Stimulated activated CD8-positive, alpha-beta memory T cell treated with anti-CD3 and anti-CD28 coated beads, Interleukin-7, amount 100 ng/mL, for 24 hours (primary cell): ENCODE measurements around the gene GASK1A.

ENCODE experiments used
- DNase-seq: peaks from one replicate; pipeline ENCODE4 v3.0.0-alpha.2; 2020; ENCODE audit warnings: low read depth

GASK1A gene

GRCh38 chr3:43014956-43015355 is 35.8 kb downstream of the GASK1A start:
- DNase-seq: no peak

DNA sequence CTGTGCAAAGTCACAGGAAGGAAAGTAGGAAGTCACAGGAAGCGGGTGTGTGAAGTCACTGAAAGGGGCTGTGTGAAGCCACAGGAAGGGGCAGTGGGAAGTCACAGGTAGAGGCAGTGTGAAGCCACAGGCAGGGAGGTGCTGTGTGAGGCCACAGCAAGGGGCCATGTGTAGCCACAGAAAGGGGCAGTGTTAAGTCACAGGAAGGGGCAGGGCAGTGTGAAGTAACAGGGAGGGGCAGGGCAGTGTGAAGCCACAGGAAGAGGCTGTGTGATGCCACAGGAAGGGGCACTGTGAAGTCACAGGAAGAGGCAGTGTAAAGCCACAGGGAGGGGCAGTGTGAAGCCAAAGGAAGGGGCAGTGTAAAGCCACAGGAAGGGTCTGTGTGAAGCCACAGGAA is 36.5 kb downstream of the GASK1A start:
- no peak for DNase-seq

DNA sequence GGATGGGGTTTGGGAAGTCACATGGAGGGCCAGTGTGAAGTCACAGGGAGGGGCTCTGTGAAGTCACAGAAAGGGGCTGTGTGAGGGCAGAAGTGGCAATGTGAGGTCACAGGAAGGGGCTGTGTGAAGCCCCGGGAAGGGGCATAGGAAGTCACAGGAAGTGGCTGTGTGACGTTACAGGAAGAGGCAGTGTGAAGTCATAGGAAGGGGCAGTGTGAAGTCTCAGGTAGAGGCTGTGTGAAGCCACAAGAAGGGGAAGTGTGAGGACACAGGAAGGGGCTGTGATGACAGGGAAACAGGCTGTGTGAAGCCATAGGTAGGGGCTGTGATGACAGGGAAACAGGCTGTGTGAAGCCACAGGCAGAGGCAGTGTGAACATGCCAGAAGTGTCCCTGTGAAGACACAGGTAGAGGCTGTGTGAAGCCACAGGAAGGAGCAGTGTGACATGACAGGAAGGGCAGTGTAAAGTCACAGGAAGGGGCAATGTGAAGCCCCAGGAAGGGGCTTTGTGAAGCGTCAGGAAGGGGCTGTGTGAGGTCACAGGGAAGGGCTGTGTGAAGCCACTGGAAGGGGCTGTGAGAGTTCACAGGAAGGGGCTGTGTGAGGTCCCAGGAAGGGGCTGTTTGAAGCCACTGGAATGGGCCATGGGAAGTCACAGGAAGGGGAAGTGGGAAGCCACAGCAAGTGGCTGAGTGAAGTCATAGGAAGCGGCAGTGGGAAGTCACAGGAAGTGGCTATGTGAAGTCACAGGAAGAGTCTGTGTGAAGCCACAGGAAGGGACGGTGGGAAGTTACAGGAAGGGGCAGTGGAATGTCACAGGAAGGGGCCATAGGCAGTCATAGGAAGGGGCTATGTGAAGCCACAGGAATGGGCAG is 37.1 kb downstream of the GASK1A start:
- DNase-seq: no peak

DNA sequence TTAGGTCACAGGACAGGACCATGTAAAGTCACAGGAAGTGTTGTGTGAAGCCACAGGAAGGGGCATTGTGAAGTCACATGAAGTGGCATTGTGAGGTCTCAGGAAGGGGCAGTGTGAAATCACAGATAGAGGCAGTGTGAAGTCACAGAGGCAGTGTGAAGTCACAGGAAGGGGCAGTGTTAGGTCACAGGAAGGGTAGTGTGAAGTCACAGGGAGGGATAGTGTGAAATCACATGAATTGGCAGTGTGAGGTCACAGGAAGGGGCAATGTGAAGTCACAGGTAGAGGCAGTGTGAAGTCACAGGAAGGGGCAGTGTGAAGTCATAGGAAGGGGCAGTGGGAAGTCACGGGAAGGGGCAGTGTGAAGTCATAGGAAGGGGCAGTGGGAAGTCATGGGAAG is 37.9 kb downstream of the GASK1A start:
- DNase-seq: no peak

- DNase-seq: no peak
These were observed 38.6 kb downstream of the GASK1A start for GRCh38 chr3:43017593-43018195.

DNA sequence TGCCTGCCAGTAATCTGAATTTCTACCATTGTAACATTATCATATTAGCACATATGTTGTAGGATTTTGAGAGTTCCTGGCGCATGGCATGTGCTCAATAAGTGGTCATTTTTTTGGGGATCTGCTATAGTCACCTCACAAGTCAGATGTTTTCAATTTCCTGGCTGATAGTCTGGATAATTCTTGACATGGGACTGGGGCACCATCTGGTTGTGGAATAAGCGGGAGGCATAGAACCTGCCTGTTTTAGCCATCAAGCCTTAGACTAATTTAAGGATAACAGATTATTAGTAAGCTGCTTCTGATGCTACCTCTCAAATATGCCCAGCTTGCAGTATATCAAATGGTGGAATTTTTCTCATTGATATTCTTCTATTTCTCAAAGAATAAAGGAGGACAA is 39.1 kb downstream of the GASK1A start:
- no peak for DNase-seq

GRCh38 chr3:43019006-43019809 is 40.1 kb downstream of the GASK1A start:
- no peak for DNase-seq

- no peak for DNase-seq
These were observed 40.7 kb downstream of the GASK1A start for GRCh38 chr3:43019826-43020225.

DNA sequence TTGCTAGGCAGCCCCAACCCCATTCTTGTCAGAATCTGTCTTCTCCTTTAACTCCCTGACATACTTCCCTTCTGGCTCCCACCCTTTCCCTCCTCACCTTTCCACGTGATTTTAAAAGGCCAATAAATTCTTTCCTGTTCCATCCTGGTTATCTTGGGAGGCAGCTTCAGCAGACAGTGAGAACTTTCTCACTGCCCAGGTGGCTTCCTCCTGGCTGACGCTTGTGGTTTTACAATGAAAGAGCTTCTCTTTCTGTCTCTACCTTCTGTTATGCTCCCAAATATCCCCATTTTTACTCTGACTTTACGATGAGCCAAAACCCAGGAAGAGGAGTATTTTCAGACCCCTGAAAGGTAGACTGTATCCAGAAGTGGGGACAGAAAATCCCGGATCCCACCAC is 42.1 kb downstream of the GASK1A start:
- DNase-seq: no peak

DNA sequence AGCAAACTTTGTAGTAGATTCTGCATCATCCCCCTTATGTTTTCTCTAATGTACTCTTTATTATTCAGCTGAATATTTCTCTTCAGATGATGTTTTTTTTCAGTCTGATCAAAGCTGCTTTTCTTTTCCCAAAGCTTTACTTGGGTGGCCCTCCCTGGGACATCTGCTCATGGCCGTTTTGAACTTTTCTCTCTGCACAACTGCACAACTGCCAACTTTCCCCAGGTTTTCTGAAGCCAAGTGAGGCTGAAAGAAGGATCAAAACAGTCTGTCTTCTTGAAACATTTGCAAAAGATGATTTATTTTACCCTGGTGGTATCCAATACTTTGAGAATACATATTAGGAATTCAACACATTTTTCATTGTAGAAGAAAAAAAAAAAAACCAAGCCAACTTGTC is 43.0 kb downstream of the GASK1A start:
- no peak for DNase-seq

GRCh38 chr3:43023066-43023465 is 44.0 kb downstream of the GASK1A start:
- DNase-seq: no peak

DNA sequence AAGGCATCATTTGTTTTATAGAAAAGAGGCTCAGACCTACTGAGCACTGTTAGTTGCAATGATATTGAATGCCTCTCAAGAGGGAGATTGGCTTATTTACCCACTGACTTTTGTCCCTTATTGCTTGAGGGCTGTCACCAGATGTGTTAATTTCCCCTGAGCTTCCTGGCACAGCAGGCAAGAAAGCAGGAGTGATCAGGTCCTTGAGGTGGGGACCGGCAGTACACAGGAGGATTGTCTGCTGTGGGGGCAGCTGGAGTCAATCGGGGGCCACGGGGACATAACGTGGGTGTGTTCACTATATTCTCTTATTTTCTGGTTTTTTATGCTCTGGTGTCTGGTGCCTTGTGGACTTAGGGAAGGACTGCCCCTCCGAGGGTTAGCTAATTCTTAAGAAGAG is 44.6 kb downstream of the GASK1A start:
- DNase-seq: no peak

- DNase-seq: no peak
These were observed 45.2 kb downstream of the GASK1A start for GRCh38 chr3:43024181-43024885.

DNA sequence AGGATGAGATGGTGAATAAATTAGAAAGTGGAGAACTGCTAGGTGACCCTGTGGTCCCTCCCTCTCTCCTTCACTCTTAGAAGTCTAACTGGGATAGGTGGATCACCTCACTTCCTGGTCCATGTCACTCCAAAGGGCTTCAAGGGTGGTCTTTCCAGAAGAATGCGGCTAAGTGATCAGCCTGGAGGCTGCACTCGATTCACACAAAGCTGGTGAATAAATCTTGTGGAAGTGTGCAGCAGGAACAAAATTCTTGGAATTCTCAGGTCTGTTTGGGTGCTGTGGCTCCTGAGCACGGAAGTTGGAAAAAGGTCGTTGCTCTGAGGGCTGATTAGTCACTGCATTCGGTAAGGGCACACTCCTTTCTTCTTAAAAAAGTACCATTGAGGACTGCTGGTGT is 46.3 kb downstream of the GASK1A start:
- no peak for DNase-seq

DNA sequence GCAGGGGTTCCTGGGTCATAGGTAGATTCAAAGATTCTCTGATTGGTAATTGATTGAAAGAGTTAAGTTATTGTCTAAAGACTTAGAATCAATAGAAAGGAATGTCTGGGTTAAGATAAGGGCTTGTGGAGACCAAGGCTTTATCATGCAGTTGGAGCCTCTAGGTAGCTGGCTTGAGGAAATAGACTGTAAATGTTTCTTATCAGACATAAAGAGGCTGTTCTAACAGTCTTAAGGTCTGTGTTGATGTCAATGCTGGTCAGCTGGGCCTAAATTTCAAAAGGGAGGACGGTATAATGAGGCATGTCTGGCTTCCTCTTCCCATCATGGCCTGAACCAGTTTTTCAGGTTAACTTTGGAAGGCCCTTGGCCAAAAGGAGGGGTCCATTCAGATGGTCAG is 48.9 kb downstream of the GASK1A start:
- DNase-seq: no peak

- no peak for DNase-seq
These were observed 49.8 kb downstream of the GASK1A start for GRCh38 chr3:43028678-43029490.

GRCh38 chr3:43030162-43030935 is 51.2 kb downstream of the GASK1A start:
- no peak for DNase-seq

DNA sequence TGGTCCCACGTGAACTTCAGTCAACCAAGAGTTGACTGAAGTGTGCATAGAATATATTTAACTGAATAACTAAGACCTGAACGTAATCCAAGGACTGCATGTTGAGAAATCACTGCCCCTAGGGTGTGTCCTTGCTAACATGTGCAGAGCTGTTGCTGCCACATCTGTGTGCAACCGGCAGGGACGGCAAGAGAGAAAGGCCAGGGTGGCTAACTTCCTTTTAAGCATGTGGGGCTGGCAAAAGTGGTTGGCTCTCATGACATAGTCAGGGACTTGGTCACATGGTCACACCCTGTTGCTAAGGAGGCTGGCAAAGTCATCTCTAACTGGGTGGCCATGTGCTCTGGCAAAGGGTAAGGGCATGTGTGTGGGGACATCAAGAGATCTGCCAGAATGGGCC is 52.4 kb downstream of the GASK1A start:
- no peak for DNase-seq

- DNase-seq: no peak
These were observed 52.9 kb downstream of the GASK1A start for GRCh38 chr3:43031889-43032545.
